Midbrain (tissue), 1 donor: ENCODE data around the gene UBE2C.
A peak's percentile ranks its signal among the peaks of the same experiment; 100 is the strongest.
"Not testable (repeated sequence)": the region's sequence is repeated elsewhere in the genome, so short reads cannot be mapped to it uniquely, and the experiment has no call there.

ENCODE experiments used
- DNase-seq: peaks from one replicate; lab custom pipeline; 2025; lab: John Stamatoyannopoulos, UW

The UBE2C gene

DNA sequence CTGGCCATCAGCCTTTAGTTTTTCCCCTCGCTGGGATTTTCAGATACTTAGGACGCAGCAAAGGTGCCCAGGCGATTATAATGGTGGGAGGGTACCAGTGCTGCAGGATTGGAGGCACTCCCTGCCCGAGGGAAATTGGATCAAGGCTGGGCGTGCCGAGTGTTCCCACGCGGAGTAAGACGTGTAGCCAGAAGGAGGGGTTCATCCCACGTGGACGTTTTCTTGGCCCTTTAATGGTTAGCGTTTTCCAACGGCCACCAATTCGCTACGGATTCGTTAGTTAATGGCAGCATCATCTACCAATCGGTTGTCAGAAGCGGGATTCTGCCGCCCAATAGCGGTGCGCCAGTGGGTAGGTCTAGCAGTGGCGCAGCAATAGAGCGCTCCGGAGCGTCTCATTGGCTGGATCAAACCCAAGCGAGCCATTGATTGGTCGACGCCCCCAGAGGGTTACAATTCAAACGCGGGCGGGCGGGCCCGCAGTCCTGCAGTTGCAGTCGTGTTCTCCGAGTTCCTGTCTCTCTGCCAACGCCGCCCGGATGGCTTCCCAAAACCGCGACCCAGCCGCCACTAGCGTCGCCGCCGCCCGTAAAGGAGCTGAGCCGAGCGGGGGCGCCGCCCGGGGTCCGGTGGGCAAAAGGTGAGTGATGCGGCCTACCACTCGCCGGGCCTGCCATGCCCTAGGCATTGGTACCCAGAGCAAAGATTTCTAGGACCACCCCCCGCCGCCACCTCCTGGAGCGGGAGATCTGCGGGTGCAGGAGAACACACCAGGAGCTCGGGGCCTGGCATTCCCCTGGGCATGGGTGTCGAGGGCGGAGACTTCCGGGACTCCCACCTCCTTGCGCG is at the start of gene UBE2C:
Gene UBE2C (plus strand): TSS at position 488 of the 849 bp plus-strand sequence. CDS start 52 bp downstream, at position 540.
- peak; percentile 99 for DNase-seq

GRCh38 chr20:45764618-45765282 is 47.7 kb upstream of the UBE2C start:
- not testable (repeated sequence) for DNase-seq

DNA sequence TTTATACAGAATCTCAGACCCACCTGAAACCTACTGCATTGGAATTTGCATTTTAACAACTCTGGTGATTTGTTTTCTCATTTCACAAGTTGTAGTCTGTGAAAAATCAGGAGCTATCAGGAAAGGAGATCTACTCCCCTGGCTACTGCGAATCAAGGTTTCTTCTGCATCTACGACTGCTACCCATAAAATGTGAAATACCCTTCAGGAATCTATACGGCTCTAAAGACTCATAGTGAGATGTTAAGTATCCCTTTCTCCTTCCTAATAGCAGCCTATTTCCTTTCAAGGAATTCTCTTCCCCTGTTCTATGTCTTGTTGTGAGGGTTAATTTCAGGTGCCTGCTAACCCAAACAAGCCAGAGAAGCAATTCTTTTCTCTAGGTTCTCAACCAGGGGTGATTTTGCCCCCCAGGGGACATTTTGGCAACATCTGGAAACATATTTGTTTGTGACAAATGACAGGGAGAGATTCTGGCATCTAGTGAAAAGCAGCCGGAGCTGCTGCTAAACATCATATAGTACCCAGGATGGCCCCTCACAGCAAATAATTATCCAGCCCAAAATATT is 47.1 kb upstream of the UBE2C start:
- no peak for DNase-seq

DNA sequence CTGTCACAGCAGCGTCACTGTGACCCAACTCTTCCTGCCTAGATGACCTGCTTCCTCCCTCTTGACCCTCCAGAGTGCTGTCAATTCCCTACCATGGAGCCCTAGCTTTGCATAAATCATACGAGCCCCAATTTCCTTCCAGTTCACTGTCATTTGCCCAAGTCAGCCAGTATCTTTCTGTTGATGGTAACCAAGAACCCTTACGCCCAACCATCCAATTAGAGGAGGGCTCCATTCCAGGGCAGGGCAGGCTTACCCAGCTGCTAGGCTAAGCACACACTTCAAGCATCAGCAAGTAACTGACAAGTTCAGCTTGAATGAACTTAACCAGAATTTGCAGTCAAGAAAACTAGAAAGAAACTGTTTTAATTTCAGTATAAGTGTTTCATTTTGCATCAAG is 46.5 kb upstream of the UBE2C start:
- DNase-seq: no peak

GRCh38 chr20:45768479-45768878 is 44.0 kb upstream of the UBE2C start:
- DNase-seq: no peak

GRCh38 chr20:45771182-45771759 is 41.2 kb upstream of the UBE2C start:
- DNase-seq: peak; percentile 86

- no peak for DNase-seq
Measured at GRCh38 chr20:45772693-45773092, 39.8 kb upstream of the UBE2C start.

DNA sequence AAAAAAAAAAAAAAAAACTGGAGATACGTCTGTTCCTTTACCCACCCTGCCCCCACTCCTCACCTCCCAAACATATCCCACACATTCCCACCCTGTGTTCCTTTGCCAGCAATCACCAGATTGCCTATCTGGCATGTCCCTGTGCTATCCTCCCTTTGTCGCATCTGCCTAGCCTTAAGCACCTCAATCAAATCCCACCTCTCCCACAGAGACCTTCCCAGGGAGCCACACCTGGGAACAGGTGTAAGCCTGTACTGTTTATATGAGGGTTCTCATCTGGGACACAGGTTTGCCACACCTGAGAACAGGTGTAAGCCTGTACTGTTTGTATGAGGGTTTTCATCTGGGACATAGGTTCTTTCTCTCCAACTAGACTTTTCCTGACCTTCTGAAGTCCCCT is 37.5 kb upstream of the UBE2C start:
- no peak for DNase-seq

DNA sequence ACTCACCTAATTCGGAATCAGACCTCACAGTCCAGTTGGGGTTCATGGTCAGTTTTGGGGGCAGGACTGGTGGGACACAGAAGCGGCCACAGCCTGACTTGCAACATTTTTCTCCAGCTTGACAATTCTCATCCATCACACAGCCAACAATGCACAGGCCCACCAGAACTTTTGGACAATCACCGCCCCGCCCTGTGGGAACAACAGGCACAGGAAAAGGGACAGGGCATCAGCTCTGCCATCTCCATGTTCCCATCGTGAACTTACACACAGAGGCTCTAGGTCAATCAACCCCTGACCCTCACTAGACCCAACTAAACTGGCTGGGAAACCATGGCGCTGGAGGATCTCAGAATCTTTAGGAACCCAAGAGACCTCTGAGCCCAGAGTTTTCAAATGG is 37.0 kb upstream of the UBE2C start:
- no peak for DNase-seq

DNA sequence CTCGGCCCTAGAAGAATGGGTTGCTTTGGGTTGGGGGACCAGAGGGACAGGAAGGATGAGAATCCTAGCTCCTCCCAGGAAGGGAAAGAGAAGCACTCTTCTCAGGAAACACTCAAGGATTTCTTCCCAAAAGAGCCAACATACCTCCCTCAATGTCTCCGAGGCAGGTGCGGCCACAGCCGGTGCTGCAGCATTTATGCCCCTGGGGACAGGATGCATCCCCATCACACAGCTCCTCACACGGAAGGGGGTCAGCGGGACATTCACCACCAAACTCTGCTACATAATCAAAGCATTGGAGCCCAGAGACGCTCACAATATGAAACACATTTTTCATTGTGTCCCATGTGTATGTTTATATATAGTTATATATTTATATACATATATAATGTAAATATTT is 35.5 kb upstream of the UBE2C start:
- no peak for DNase-seq

DNA sequence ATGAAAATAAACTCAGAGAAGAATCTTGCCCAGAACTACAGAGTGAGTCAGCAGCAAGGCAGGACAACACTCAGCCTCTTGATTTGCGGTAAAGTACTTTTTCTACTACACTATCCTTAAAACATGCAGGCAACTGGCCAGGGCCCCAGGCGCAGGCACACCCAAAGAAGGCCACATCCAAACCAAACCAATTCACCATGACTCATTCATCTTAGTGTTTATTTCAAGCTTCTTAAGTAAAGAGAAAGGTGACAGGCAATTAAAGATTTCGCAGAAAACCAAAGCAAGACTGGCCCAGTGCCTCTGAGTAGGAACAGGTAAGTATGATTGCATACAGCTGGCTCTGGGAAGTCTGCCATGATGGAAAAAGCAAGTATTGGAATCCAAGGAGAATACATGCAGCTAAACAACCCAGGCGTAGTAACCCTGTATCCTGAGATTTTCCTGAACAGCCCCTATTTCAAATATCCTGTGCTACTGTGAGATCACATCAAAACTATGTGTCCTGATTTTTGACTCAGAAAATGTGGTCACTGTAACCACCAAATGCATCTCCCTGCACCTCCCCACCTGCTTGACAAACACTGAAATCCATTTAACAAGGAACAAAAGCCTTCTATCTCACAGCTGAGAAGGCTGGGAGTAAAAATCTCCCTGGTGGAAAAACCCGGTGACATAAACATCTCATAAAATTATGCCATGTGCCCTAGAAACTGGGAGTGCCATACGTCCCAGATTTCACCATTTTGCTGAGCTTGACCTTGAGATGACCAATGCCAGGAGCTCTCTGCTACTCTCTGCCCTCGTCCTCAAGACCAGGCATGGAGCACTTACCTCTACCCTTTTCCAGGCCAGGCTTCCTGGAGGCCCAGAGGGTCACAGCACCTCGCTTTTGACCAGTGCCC is 33.2 kb upstream of the UBE2C start:
- DNase-seq: peak; percentile 17

DNA sequence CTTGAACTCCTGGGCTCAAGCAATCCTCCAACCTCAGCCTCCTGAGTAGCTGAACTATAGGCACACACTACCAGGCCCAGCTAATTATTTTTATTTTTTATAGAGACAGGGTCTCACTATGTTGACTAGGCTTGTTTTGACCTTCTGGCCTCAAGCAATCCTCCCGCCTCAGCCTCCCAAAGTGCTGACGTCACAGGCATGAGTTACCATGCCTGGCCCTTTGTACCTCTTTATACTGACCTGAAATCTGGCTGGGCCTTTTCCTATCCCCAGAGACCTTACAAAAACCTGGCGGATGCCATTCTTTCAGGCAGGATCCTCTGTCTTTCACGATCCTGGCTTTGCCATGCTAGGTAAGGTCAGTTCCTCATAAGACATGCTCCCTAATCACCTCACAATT is 32.3 kb upstream of the UBE2C start:
- DNase-seq: no peak

- no peak for DNase-seq
Measured at GRCh38 chr20:45781391-45781931, 31.0 kb upstream of the UBE2C start.

DNA sequence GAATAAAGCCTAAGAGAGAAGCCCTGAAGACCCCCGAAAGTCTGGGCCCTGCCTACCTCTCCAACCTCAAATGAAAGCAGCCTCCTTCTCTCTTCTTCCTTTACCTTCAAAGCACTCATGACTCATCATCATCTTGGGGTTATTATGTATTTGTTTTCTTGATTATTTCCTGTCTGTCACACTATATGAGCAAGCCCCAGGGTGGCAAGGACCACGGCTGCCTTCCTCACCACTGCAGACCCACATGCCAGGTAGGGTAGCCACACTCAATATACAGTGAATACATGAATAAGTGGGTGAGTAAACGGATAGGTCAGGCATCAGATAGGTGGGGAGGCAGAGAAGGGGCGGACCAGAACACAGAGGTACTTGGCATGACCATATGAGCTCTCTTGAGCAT is 29.6 kb upstream of the UBE2C start:
- DNase-seq: no peak

GRCh38 chr20:45783656-45784294 is 28.7 kb upstream of the UBE2C start:
- DNase-seq: peak; percentile 20

DNA sequence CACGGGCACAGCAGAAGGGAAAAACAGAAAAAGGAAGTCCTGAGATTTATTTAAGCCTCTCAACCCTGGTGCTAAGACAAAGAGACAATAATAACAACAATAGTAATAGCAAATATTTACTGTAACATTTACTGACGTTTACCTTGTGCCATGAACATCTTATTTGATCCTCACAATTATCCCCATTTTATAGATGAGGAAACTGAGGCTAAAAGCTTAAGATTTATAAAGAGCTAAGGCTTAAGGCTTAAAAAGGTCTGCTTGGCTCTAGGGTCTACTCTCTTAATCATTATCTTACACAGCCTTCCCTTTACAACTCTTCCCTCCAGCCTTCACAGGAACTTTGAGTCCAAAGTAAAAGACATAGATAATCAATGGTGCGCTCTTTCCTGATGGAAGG is 24.1 kb upstream of the UBE2C start:
- DNase-seq: no peak

- no peak for DNase-seq
Measured at GRCh38 chr20:45792317-45793118, 19.9 kb upstream of the UBE2C start.

GRCh38 chr20:45796337-45797065 is 15.9 kb upstream of the UBE2C start:
- no peak for DNase-seq

DNA sequence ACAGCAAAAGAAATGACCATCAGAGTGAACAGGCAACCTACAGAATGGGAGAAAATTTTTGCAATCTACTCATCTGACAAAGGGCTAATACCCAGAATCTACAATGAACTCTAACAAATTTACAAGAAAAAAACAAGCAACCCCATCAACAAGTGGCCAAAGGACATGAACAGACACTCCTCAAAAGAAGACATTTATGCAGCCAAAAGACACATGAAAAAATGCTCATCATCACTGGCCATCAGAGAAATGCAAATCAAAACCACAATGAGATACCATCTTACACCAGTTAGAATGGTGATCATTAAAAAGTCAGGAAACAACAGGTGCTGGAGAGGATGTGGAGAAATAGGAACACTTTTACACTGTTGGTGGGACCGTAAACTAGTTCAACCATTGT is 14.9 kb upstream of the UBE2C start:
- not testable (repeated sequence) for DNase-seq
